WTC11 (cell line): ENCODE data around the gene WWOX.

Experiments
- CREB1 ChIP-seq: sonication (generic); formaldehyde crosslinking; IDR thresholded peaks from 2 replicates; pipeline ENCODE4 v1.8.0; 2023; ENCODE audit warnings: mild to moderate bottlenecking, missing genetic modification reagents
- CTCF ChIP-seq: fragments of 200-600 bp; IDR thresholded peaks from 2 replicates; pipeline ENCODE4 v1.8.0; 2022; ENCODE audit warnings: antibody characterized with exemption
- IRF1 ChIP-seq: sonication (generic); formaldehyde crosslinking; IDR thresholded peaks from 2 replicates; pipeline ENCODE4 v1.8.0; 2023; ENCODE audit warnings: missing genetic modification reagents
- NFYB ChIP-seq: sonication (generic); formaldehyde crosslinking; conservative IDR thresholded peaks from 2 replicates; pipeline ENCODE4 v1.8.0; 2022; ENCODE audit warnings: low read depth, missing genetic modification reagents
- SP1 ChIP-seq: sonication (generic); formaldehyde crosslinking; conservative IDR thresholded peaks from 2 replicates; pipeline ENCODE4 v1.8.1; 2022; ENCODE audit warnings: missing genetic modification reagents
- TCF7 ChIP-seq: sonication (generic); formaldehyde crosslinking; IDR thresholded peaks from 2 replicates; pipeline ENCODE4 v1.8.0; 2022; ENCODE audit warnings: mild to moderate bottlenecking, low read depth, missing genetic modification reagents, moderate library complexity
- TP53 ChIP-seq: sonication (generic); formaldehyde crosslinking; IDR thresholded peaks from 2 replicates; pipeline ENCODE4 v1.8.1; 2023; ENCODE audit warnings: mild to moderate bottlenecking, missing genetic modification reagents
- USF1 ChIP-seq: sonication (generic); formaldehyde crosslinking; IDR thresholded peaks from 2 replicates; pipeline ENCODE4 v1.8.0; 2022; ENCODE audit warnings: mild to moderate bottlenecking, missing genetic modification reagents
- ZNF671 ChIP-seq: fragments of 250-450 bp; sonication (Bioruptor Pico); IDR thresholded peaks from 2 replicates; pipeline ENCODE4 v1.8.0; 2021; ENCODE audit warnings: mild to moderate bottlenecking

GRCh38 chr16:78584991-78585390 is 485.5 kb downstream of the WWOX start:
- TF ChIP-seq CTCF, result no peak
- no peak for TF ChIP-seq CREB1 (CRISPR knock-in tag)
- TF ChIP-seq ZNF671 (CRISPR knock-in tag), result no peak
- no peak for TF ChIP-seq TCF7 (CRISPR knock-in tag)
- no peak for TF ChIP-seq TP53 (CRISPR knock-in tag)
- no peak for TF ChIP-seq SP1 (CRISPR knock-in tag)
- no peak for TF ChIP-seq IRF1 (CRISPR knock-in tag)
- TF ChIP-seq NFYB (CRISPR knock-in tag), result no peak
- TF ChIP-seq USF1 (CRISPR knock-in tag), result no peak
